GM23338 (cell line): ENCODE measurements around the gene BNIP5. TPM values are rescaled to one million over a fixed set of nuclear protein-coding genes. Genes with fewer than 3 reads are reported as not detected.

Experiments
- ATAC-seq: fragments of 200-7000 bp; cut with Tn5 transposase; 3 replicates; pipeline ENCODE4 v1.9.1; 2020
- DNase-seq: peaks from one replicate; pipeline ENCODE4 v3.0.0-alpha.2; 2015; ENCODE audit warnings: low spot score
- H2AFZ ChIP-seq: fragments of 200-600 bp; sonication (generic); 2 replicates; pipeline ENCODE4 v1.8.0; 2016; ENCODE audit warnings: antibody characterized with exemption, mild to moderate bottlenecking, moderate library complexity
- H3F3A ChIP-seq: fragments of 200-600 bp; sonication (generic); replicated peaks from 2 replicates; pipeline ENCODE4 v1.8.0; 2017; ENCODE audit warnings: antibody characterized with exemption, mixed run types, low read depth
- H3K27ac ChIP-seq: fragments of 200-600 bp; sonication (generic); 2 replicates; pipeline ENCODE4 v1.6.1; 2016; ENCODE audit warnings: low read depth
- H3K27me3 ChIP-seq: fragments of 200-600 bp; sonication (generic); 2 replicates; pipeline ENCODE4 v1.8.0; 2016; ENCODE audit warnings: mild to moderate bottlenecking, mixed run types, moderate library complexity; ENCODE audit not compliant: insufficient read depth
- H3K36me3 ChIP-seq: fragments of 200-600 bp; sonication (generic); 2 replicates; pipeline ENCODE4 v1.8.0; 2016; ENCODE audit warnings: mild to moderate bottlenecking; ENCODE audit not compliant: insufficient read depth
- H3K4me1 ChIP-seq: fragments of 200-600 bp; sonication (generic); 2 replicates; pipeline ENCODE4 v1.8.0; 2016; ENCODE audit warnings: mild to moderate bottlenecking, moderate library complexity; ENCODE audit not compliant: insufficient read depth
- H3K4me2 ChIP-seq: fragments of 200-600 bp; sonication (generic); 2 replicates; pipeline ENCODE4 v1.7.1; 2017; ENCODE audit warnings: mixed run types
- H3K4me3 ChIP-seq: fragments of 200-600 bp; sonication (generic); 2 replicates; pipeline ENCODE4 v1.6.1; 2016; ENCODE audit warnings: mixed run types
- H3K79me2 ChIP-seq: fragments of 200-600 bp; sonication (generic); replicated peaks from 2 replicates; pipeline ENCODE4 v1.8.0; 2017; ENCODE audit warnings: mild to moderate bottlenecking; ENCODE audit not compliant: insufficient read depth
- H3K9me2 ChIP-seq: fragments of 200-600 bp; sonication (generic); 2 replicates; pipeline ENCODE4 v1.8.0; 2017; ENCODE audit not compliant: insufficient read depth
- H4K20me1 ChIP-seq: fragments of 200-600 bp; sonication (generic); replicated peaks from 2 replicates; pipeline ENCODE4 v1.8.0; 2017; ENCODE audit warnings: mild to moderate bottlenecking; ENCODE audit not compliant: insufficient read depth
- H3K27ac Mint-ChIP-seq: 2 replicates; pipeline ENCODE4 v1.8.0; 2020; ENCODE audit warnings: inconsistent platforms, mild to moderate bottlenecking, moderate library complexity, mixed read lengths
- H3K27me3 Mint-ChIP-seq: 3 replicates; pipeline ENCODE4 v1.8.0; 2022; ENCODE audit warnings: low read depth, mild to moderate bottlenecking, moderate library complexity, mixed read lengths, inconsistent platforms; ENCODE audit not compliant: insufficient read depth, poor library complexity
- H3K36me3 Mint-ChIP-seq: 3 replicates; pipeline ENCODE4 v1.8.0; 2021; ENCODE audit warnings: low read depth, mild to moderate bottlenecking, inconsistent platforms, moderate library complexity, mixed read lengths
- H3K4me1 Mint-ChIP-seq: 3 replicates; pipeline ENCODE4 v1.8.0; 2020; ENCODE audit warnings: mild to moderate bottlenecking, inconsistent platforms, mixed read lengths
- H3K4me3 Mint-ChIP-seq: 3 replicates; pipeline ENCODE4 v1.8.0; 2021; ENCODE audit warnings: moderate library complexity, mild to moderate bottlenecking, inconsistent platforms, mixed read lengths
- H3K9me3 Mint-ChIP-seq: 3 replicates; pipeline ENCODE4 v1.8.0; 2020; ENCODE audit warnings: moderate library complexity, mild to moderate bottlenecking, inconsistent platforms, mixed read lengths
- CREB1 ChIP-seq: fragments of 250-450 bp; sonication (Bioruptor Pico); IDR thresholded peaks from 2 replicates; pipeline ENCODE4 v1.5.0; 2020; ENCODE audit warnings: low read depth, mild to moderate bottlenecking, moderate library complexity
- CTCF ChIP-seq, 2 experiments: fragments of 200-600 bp in 1 of 2; sonication (generic) in 1 of 2; conservative IDR thresholded peaks; 2 replicates each; pipeline versions ENCODE4 v1.5.1 to v1.6.1; 2016 to 2017; ENCODE audit warnings: antibody characterized with exemption in 2 of 2, low read depth in 2 of 2, mild to moderate bottlenecking in 2 of 2, moderate library complexity in 1 of 2
- ETS1 ChIP-seq: IDR thresholded peaks from 2 replicates; pipeline ENCODE4 v1.6.1; 2016; ENCODE audit warnings: antibody characterized with exemption
- EZH2 ChIP-seq: fragments of 200-600 bp; sonication (generic); IDR thresholded peaks from one replicate; pipeline ENCODE4 v1.8.0; 2017; ENCODE audit warnings: antibody characterized with exemption, mild to moderate bottlenecking, low read depth; ENCODE audit not compliant: unreplicated experiment
- EZH2phosphoT487 ChIP-seq: fragments of 200-600 bp; sonication (generic); IDR thresholded peaks from one replicate; pipeline ENCODE4 v1.8.1; 2018; ENCODE audit warnings: antibody characterized with exemption; ENCODE audit not compliant: unreplicated experiment
- JUNB ChIP-seq: IDR thresholded peaks from one replicate; pipeline ENCODE4 v1.6.1; 2016; ENCODE audit warnings: antibody characterized with exemption; ENCODE audit not compliant: unreplicated experiment
- NANOG ChIP-seq: IDR thresholded peaks from 2 replicates; pipeline ENCODE4 v1.6.1; 2016; ENCODE audit warnings: antibody characterized with exemption, borderline replicate concordance
- POLR2AphosphoS5 ChIP-seq: IDR thresholded peaks from 2 replicates; pipeline ENCODE4 v1.6.1; 2016; ENCODE audit warnings: antibody characterized with exemption, low read depth
- STAT1 ChIP-seq: IDR thresholded peaks from one replicate; pipeline ENCODE4 v1.6.1; 2016; ENCODE audit warnings: antibody characterized with exemption; ENCODE audit not compliant: unreplicated experiment
- ZNF114 ChIP-seq: fragments of 250-450 bp; sonication (Bioruptor Pico); IDR thresholded peaks from 2 replicates; pipeline ENCODE4 v1.5.0; 2020; ENCODE audit warnings: mild to moderate bottlenecking, moderate library complexity
- ZNF331 ChIP-seq: fragments of 250-450 bp; sonication (Bioruptor Pico); IDR thresholded peaks from 2 replicates; pipeline ENCODE4 v1.5.0; 2020; ENCODE audit warnings: low read depth, mild to moderate bottlenecking, moderate library complexity
- polyA plus RNA-seq: library from polyadenylated mRNA; unstranded; fragments of >200 nt; fragmentation: Nextera tagmentation; extraction: Ambion mirVana; gene quantifications from 2 replicates; pipeline ENCODE4 v1.2.1, GENCODE V29; 2016
- total RNA-seq: library from RNA; depleted of rRNA; stranded (reverse); fragments of >200 nt; shearing (Covaris generic); gene quantifications from 2 replicates; pipeline ENCODE4 v1.2.3, GENCODE V29; 2014
- TF ChIP-seq, protein P1 (sequence below): fragments of 250-450 bp; sonication (Bioruptor Pico); IDR thresholded peaks from 2 replicates; pipeline ENCODE4 v1.5.0; 2020; ENCODE audit warnings: mild to moderate bottlenecking, moderate library complexity
- TF ChIP-seq, protein P2 (sequence below): IDR thresholded peaks from one replicate; pipeline ENCODE4 v1.6.1; 2018; ENCODE audit warnings: antibody characterized with exemption; ENCODE audit not compliant: unreplicated experiment

The BNIP5 gene
- total and polyA plus RNA-seq, 2 experiments from 2014 or later = not detected

- Histone ChIP-seq H3K27me3 (no peaks in the 10 kb centered on the region), H3K9me2 (no peaks in the 10 kb centered on the region), H3F3A (no peaks in the 10 kb centered on the region), H3K4me1 (no peaks in the 10 kb centered on the region; the same call in 1 of the 2 replicates), H3K27ac (no peak overlapping the region), H3K36me3 (no peaks in the 10 kb centered on the region), H3K4me3 (no peak overlapping the region), H3K4me2 (no peak overlapping the region), H3K79me2 (no peaks in the 10 kb centered on the region), H2AFZ (no peak overlapping the region), H4K20me1 (no peaks in the 10 kb centered on the region)
- Mint-ChIP-seq H3K36me3 (no peaks in the 10 kb centered on the region; the same call in 2 of the 3 replicates), H3K27me3 (peaks cover 19% of the 10 kb centered on the region), H3K27ac (no peak overlapping the region), H3K4me1 (peaks cover 34% of the 10 kb centered on the region), H3K9me3 (no peaks in the 10 kb centered on the region; the same call in 2 of the 3 replicates), H3K4me3 (no peak overlapping the region)
- TF ChIP-seq ZNF114 (CRISPR knock-in tag) (no peak), ZNF331 (CRISPR knock-in tag) (no peak), EZH2phosphoT487 (no peak), CTCF (conservative IDR thresholded peaks at IDR 0.05; ENCODE audit: low read depth in 2 of 2) (no peak), STAT1 (no peak), EZH2 (no peak), CREB1 (CRISPR knock-in tag) (no peak), JUNB (no peak), ETS1 (no peak), POLR2AphosphoS5 (no peak), NANOG (no peak)
- TF ChIP-seq, protein P1, sequence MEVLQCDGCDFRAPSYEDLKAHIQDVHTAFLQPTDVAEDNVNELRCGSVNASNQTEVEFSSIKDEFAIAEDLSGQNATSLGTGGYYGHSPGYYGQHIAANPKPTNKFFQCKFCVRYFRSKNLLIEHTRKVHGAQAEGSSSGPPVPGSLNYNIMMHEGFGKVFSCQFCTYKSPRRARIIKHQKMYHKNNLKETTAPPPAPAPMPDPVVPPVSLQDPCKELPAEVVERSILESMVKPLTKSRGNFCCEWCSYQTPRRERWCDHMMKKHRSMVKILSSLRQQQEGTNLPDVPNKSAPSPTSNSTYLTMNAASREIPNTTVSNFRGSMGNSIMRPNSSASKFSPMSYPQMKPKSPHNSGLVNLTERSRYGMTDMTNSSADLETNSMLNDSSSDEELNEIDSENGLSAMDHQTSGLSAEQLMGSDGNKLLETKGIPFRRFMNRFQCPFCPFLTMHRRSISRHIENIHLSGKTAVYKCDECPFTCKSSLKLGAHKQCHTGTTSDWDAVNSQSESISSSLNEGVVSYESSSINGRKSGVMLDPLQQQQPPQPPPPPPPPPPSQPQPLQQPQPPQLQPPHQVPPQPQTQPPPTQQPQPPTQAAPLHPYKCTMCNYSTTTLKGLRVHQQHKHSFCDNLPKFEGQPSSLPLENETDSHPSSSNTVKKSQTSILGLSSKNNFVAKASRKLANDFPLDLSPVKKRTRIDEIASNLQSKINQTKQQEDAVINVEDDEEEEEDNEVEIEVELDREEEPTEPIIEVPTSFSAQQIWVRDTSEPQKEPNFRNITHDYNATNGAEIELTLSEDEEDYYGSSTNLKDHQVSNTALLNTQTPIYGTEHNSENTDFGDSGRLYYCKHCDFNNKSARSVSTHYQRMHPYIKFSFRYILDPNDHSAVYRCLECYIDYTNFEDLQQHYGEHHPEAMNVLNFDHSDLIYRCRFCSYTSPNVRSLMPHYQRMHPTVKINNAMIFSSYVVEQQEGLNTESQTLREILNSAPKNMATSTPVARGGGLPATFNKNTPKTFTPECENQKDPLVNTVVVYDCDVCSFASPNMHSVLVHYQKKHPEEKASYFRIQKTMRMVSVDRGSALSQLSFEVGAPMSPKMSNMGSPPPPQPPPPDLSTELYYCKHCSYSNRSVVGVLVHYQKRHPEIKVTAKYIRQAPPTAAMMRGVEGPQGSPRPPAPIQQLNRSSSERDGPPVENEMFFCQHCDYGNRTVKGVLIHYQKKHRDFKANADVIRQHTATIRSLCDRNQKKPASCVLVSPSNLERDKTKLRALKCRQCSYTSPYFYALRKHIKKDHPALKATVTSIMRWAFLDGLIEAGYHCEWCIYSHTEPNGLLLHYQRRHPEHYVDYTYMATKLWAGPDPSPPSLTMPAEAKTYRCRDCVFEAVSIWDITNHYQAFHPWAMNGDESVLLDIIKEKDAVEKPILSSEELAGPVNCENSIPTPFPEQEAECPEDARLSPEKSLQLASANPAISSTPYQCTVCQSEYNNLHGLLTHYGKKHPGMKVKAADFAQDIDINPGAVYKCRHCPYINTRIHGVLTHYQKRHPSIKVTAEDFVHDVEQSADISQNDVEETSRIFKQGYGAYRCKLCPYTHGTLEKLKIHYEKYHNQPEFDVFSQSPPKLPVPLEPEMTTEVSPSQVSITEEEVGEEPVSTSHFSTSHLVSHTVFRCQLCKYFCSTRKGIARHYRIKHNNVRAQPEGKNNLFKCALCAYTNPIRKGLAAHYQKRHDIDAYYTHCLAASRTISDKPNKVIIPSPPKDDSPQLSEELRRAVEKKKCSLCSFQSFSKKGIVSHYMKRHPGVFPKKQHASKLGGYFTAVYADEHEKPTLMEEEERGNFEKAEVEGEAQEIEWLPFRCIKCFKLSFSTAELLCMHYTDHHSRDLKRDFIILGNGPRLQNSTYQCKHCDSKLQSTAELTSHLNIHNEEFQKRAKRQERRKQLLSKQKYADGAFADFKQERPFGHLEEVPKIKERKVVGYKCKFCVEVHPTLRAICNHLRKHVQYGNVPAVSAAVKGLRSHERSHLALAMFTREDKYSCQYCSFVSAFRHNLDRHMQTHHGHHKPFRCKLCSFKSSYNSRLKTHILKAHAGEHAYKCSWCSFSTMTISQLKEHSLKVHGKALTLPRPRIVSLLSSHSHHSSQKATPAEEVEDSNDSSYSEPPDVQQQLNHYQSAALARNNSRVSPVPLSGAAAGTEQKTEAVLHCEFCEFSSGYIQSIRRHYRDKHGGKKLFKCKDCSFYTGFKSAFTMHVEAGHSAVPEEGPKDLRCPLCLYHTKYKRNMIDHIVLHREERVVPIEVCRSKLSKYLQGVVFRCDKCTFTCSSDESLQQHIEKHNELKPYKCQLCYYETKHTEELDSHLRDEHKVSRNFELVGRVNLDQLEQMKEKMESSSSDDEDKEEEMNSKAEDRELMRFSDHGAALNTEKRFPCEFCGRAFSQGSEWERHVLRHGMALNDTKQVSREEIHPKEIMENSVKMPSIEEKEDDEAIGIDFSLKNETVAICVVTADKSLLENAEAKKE = no peak
- TF ChIP-seq, protein P2, sequence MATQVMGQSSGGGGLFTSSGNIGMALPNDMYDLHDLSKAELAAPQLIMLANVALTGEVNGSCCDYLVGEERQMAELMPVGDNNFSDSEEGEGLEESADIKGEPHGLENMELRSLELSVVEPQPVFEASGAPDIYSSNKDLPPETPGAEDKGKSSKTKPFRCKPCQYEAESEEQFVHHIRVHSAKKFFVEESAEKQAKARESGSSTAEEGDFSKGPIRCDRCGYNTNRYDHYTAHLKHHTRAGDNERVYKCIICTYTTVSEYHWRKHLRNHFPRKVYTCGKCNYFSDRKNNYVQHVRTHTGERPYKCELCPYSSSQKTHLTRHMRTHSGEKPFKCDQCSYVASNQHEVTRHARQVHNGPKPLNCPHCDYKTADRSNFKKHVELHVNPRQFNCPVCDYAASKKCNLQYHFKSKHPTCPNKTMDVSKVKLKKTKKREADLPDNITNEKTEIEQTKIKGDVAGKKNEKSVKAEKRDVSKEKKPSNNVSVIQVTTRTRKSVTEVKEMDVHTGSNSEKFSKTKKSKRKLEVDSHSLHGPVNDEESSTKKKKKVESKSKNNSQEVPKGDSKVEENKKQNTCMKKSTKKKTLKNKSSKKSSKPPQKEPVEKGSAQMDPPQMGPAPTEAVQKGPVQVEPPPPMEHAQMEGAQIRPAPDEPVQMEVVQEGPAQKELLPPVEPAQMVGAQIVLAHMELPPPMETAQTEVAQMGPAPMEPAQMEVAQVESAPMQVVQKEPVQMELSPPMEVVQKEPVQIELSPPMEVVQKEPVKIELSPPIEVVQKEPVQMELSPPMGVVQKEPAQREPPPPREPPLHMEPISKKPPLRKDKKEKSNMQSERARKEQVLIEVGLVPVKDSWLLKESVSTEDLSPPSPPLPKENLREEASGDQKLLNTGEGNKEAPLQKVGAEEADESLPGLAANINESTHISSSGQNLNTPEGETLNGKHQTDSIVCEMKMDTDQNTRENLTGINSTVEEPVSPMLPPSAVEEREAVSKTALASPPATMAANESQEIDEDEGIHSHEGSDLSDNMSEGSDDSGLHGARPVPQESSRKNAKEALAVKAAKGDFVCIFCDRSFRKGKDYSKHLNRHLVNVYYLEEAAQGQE = no peak
- no peak for DNase-seq
- no peak for ATAC-seq
These were observed 5.3 kb downstream of the BNIP5 start for GRCh38 chr6:36331381-36331780.
